ENCODE data around the gene CORO1C. TPM values are rescaled to one million over a fixed set of nuclear protein-coding genes. Genes with fewer than 3 reads are reported as not detected.

Gene CORO1C
- polyA plus RNA-seq, 2 of the 4 experiments (the other 2 are of a cell fraction) = 166 to 245 TPM

DNA sequence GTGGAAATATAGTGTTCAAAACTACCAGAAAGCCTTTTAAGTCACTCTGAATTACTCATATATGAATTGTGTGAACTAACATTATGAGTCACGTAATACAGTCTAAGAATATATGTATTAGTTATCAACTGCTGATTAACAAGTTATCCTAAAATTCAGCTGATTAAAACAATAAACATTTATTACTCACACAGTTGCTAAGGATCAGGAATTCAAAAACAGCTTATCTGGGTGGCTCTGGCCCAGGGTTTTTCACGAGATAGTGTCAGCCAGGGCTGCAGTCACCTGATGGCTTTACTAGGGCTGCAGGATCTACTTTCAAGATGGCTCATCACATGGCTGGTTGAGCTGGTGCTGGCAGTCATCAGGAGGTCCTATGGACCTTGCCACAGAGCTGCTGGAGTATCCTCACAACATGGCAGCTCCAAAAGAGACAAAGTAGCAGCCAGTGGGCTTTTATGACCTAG, 36.5 kb downstream of the CORO1C start (continued):
- TF ChIP-seq, protein P1, sequence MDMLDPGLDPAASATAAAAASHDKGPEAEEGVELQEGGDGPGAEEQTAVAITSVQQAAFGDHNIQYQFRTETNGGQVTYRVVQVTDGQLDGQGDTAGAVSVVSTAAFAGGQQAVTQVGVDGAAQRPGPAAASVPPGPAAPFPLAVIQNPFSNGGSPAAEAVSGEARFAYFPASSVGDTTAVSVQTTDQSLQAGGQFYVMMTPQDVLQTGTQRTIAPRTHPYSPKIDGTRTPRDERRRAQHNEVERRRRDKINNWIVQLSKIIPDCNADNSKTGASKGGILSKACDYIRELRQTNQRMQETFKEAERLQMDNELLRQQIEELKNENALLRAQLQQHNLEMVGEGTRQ (IDR thresholded peaks at IDR 0.05) = peak; percentile 27; the same call in 1 of the 2 replicates
- no peak for TF ChIP-seq KDM5A (IDR thresholded peaks at IDR 0.05)

DNA sequence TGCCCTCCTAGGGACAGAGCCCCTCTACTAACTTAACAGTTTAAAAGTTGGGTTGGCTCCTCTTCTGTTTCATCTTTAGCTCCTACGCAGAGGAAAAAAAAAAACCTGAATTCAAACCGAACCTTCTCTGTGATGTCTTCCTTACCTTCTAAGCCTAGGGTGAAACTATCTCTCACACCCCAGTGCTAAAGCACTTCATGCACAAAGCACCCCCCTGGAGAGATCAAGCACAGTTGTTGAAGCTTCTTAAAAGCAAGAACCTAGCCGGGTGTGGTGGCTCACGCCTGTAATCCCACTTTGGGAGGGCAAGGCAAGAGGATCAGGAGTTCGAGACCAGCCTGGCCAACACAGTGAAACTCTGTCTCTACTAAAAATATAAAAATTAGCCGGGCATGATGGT, 37.6 kb downstream of the CORO1C start:
- no peak for DNase-seq (ENCODE audit: low read depth in 1 of 2, low spot score in 1 of 2)
- Histone ChIP-seq H3K4me3 (no peak overlapping the region), H3K4me2 (peak overlapping the region; percentile 92; the same call in 2 of the 3 replicates), H3K4me1 (peaks cover 83% of the 10 kb centered on the region), H3K9me3 (no peaks in the 10 kb centered on the region), H3K27ac (peak overlapping the region; percentile 91; a peak in 4 of 6 replicates)
- ChIA-PET CTCF (interaction anchor here (0.8 to 13.5 kb wide), 5 partner anchors 23 to 109 kb away, joined by 3 to 127 read pairs (median 3); no protein-coding TSS in a partner anchor), POLR2A (no interaction called here)
- no peak for TF ChIP-seq RFX5 (IDR thresholded peaks at IDR 0.05)
- TF ChIP-seq CHD4 (IDR thresholded peaks at IDR 0.05; ENCODE audit: borderline replicate concordance) = no peak
- TF ChIP-seq RCOR1 (IDR thresholded peaks at IDR 0.05; ENCODE audit: low read depth, low read length) = no peak
- TF ChIP-seq FOSL2 (IDR thresholded peaks at IDR 0.05) = no peak
- no peak for TF ChIP-seq FOSL2 (CRISPR knock-in tag; IDR thresholded peaks at IDR 0.05)
- TF ChIP-seq, protein P2, sequence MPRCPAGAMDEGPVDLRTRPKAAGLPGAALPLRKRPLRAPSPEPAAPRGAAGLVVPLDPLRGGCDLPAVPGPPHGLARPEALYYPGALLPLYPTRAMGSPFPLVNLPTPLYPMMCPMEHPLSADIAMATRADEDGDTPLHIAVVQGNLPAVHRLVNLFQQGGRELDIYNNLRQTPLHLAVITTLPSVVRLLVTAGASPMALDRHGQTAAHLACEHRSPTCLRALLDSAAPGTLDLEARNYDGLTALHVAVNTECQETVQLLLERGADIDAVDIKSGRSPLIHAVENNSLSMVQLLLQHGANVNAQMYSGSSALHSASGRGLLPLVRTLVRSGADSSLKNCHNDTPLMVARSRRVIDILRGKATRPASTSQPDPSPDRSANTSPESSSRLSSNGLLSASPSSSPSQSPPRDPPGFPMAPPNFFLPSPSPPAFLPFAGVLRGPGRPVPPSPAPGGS (IDR thresholded peaks at IDR 0.05) = no peak
- TF ChIP-seq, protein P3, sequence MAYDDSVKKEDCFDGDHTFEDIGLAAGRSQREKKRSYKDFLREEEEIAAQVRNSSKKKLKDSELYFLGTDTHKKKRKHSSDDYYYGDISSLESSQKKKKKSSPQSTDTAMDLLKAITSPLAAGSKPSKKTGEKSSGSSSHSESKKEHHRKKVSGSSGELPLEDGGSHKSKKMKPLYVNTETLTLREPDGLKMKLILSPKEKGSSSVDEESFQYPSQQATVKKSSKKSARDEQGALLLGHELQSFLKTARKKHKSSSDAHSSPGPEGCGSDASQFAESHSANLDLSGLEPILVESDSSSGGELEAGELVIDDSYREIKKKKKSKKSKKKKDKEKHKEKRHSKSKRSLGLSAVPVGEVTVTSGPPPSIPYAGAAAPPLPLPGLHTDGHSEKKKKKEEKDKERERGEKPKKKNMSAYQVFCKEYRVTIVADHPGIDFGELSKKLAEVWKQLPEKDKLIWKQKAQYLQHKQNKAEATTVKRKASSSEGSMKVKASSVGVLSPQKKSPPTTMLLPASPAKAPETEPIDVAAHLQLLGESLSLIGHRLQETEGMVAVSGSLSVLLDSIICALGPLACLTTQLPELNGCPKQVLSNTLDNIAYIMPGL (CRISPR knock-in tag; IDR thresholded peaks at IDR 0.05; ENCODE audit: borderline replicate concordance) = no peak
- TF ChIP-seq ZFP36 (IDR thresholded peaks at IDR 0.05; ENCODE audit: borderline replicate concordance, partially characterized antibody) = no peak
- no peak for TF ChIP-seq CEBPB (IDR thresholded peaks at IDR 0.05)
- TF ChIP-seq ZSCAN20 (CRISPR knock-in tag; IDR thresholded peaks at IDR 0.05) = no peak
- TF ChIP-seq GATA3 (IDR thresholded peaks at IDR 0.05; ENCODE audit: borderline replicate concordance) = no peak
- TF ChIP-seq, protein P4, sequence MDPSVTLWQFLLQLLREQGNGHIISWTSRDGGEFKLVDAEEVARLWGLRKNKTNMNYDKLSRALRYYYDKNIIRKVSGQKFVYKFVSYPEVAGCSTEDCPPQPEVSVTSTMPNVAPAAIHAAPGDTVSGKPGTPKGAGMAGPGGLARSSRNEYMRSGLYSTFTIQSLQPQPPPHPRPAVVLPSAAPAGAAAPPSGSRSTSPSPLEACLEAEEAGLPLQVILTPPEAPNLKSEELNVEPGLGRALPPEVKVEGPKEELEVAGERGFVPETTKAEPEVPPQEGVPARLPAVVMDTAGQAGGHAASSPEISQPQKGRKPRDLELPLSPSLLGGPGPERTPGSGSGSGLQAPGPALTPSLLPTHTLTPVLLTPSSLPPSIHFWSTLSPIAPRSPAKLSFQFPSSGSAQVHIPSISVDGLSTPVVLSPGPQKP (IDR thresholded peaks at IDR 0.05; ENCODE audit: low read depth, low read length) = no peak
- TF ChIP-seq NFE2L2 (conservative IDR thresholded peaks at IDR 0.05; ENCODE audit: low read length) = no peak
- FAIRE-seq = no peak
- 92% methylated on average over 6 of the region's 6 CpGs for WGBS (ENCODE audit: missing lambda C conversion rate)
- no peak for ATAC-seq

DNA sequence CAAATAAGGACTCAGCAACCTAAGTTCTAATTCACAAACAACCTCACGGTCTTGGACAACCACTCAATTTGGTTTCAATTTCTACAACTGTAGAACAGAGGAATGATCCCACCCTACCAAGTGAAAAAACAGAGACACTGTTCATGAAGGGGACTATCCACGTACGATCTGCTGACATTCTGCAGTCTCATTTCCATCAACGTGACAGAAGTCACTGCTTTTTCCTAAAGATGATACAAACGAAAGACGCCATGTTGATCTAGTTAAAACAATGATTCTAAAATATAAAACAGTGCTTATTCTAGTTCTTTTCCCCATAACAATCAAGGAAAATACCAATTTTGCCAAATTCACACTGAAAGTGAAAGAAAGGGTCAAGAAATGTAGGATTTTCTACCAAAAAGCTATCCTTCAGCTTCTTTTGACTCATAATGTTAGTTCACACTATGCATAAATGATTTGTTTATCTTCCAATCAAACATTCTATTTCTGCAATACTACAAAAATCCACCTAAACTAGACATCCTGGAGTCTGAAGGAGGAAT, 38.1 kb downstream of the CORO1C start:
- FAIRE-seq (no peak), ATAC-seq (no peak), DNase-seq (ENCODE audit: low read depth in 1 of 2, low spot score in 1 of 2) (no peak)
- Histone ChIP-seq H3K4me2 (peak overlapping the region; percentile 92; the same call in 2 of the 3 replicates), H3K4me1 (peaks cover 85% of the 10 kb centered on the region), H3K4me3 (no peak overlapping the region), H3K27ac (peak overlapping the region; percentile 91; a peak in 5 of 6 replicates), H3K9me3 (no peaks in the 10 kb centered on the region)
- POLR2A ChIA-PET = no interaction called here
- 91% methylated on average over 6 of the region's 6 CpGs for WGBS (ENCODE audit: missing lambda C conversion rate)
- CTCF ChIA-PET = interaction anchor here (0.8 to 13.5 kb wide), 7 partner anchors 21 to 110 kb away, joined by 3 to 127 read pairs (median 3); partner anchors contain the start of gene CORO1C
- TF ChIP-seq CBX8 (IDR thresholded peaks at IDR 0.05) (no peak), CHD2 (IDR thresholded peaks at IDR 0.05; ENCODE audit: low read length, partially characterized antibody) (no peak), KDM1A (IDR thresholded peaks at IDR 0.05; ENCODE audit: low read depth) (no peak), JUN (IDR thresholded peaks at IDR 0.05) (no peak), KDM5A (IDR thresholded peaks at IDR 0.05) (no peak), ZSCAN20 (CRISPR knock-in tag; IDR thresholded peaks at IDR 0.05) (no peak)
- TF ChIP-seq, protein P5, sequence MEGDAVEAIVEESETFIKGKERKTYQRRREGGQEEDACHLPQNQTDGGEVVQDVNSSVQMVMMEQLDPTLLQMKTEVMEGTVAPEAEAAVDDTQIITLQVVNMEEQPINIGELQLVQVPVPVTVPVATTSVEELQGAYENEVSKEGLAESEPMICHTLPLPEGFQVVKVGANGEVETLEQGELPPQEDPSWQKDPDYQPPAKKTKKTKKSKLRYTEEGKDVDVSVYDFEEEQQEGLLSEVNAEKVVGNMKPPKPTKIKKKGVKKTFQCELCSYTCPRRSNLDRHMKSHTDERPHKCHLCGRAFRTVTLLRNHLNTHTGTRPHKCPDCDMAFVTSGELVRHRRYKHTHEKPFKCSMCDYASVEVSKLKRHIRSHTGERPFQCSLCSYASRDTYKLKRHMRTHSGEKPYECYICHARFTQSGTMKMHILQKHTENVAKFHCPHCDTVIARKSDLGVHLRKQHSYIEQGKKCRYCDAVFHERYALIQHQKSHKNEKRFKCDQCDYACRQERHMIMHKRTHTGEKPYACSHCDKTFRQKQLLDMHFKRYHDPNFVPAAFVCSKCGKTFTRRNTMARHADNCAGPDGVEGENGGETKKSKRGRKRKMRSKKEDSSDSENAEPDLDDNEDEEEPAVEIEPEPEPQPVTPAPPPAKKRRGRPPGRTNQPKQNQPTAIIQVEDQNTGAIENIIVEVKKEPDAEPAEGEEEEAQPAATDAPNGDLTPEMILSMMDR (IDR thresholded peaks at IDR 0.05) = no peak
- TF ChIP-seq, protein P4 (IDR thresholded peaks at IDR 0.05; ENCODE audit: low read depth, low read length) = no peak
